GM12878 (cell line): ENCODE data around the gene FOSB. TPM values are rescaled to one million over a fixed set of nuclear protein-coding genes. Genes with fewer than 3 reads are reported as not detected.

Experiments used
- ATAC-seq: fragments of 200-7000 bp; cut with Tn5 transposase; 3 replicates; pipeline ENCODE4 v1.9.1; 2020; ENCODE audit warnings: mild to moderate bottlenecking, moderate library complexity
- BruUV-seq: library from RNA; stranded (reverse); fragments of 400-500 nt; replicated peaks from 2 replicates; lab custom pipeline; 2021; lab: Mats Ljungman, UMichigan
- CTCF ChIA-PET: fragments of 300-600 bp; sonication (Branson Sonifier 250); formaldehyde crosslinking; extraction: SDS; loops from one replicate; lab custom pipeline; 2021; ENCODE audit warnings: inconsistent platforms; lab: Yijun Ruan, JAX
- POLR2A ChIA-PET: fragments of 350-600 bp; formaldehyde crosslinking; extraction: SDS; loops from one replicate; lab custom pipeline; 2021; ENCODE audit warnings: inconsistent platforms; lab: Charles Lee
- RAD21 ChIA-PET: fragments of 300-600 bp; sonication (Branson Sonifier 250); formaldehyde crosslinking; loops from one replicate; lab custom pipeline; 2023; ENCODE audit warnings: antibody characterized with exemption; ENCODE audit not compliant: unreplicated experiment; lab: Charles Lee
- SMC1A ChIA-PET: fragments of 300-600 bp; sonication (Branson Sonifier 250); formaldehyde crosslinking; loops from one replicate; lab custom pipeline; 2023; ENCODE audit not compliant: unreplicated experiment, uncharacterized antibody; lab: Charles Lee
- DNase-seq: peaks from one replicate; pipeline ENCODE4 v3.0.0-alpha.2; 2011; ENCODE audit warnings: low read depth, low spot score
- FAIRE-seq: peaks from 3 replicates; lab custom pipeline; 2011; peaks lifted over from hg19 to GRCh38; lab: Jason Lieb, UNC
- H2AFZ ChIP-seq: 2 replicates; pipeline ENCODE4 v1.6.0; 2011; ENCODE audit warnings: low read depth, low read length, control low read depth; ENCODE audit not compliant: control insufficient read depth
- H3K27ac ChIP-seq: 2 replicates; pipeline ENCODE4 v1.5.1; 2011; ENCODE audit warnings: control low read depth; ENCODE audit not compliant: control insufficient read depth, insufficient read depth
- H3K27me3 ChIP-seq, 2 experiments: replicated peaks in 1 of 2; 2 replicates each; pipeline versions ENCODE4 v1.6.0 to v1.6.1; 2011; ENCODE audit warnings: low read length in 1 of 2; ENCODE audit not compliant: control insufficient read depth in 2 of 2, insufficient read depth in 2 of 2
- H3K36me3 ChIP-seq, 2 experiments: 2 replicates each; pipeline ENCODE4 v1.5.1; 2011; ENCODE audit warnings: low read length in 1 of 2; ENCODE audit not compliant: control insufficient read depth in 2 of 2, insufficient read depth in 2 of 2
- H3K4me1 ChIP-seq: 2 replicates; pipeline ENCODE4 v1.6.1; 2011; ENCODE audit warnings: mild to moderate bottlenecking, low read length, moderate library complexity, mixed read lengths; ENCODE audit not compliant: control insufficient read depth, insufficient read depth
- H3K4me2 ChIP-seq: 2 replicates; pipeline ENCODE4 v1.6.0; 2011; ENCODE audit warnings: control low read depth; ENCODE audit not compliant: control insufficient read depth, insufficient read depth
- H3K4me3 ChIP-seq: fragments of 200-600 bp; sonication (generic); 2 replicates; pipeline ENCODE4 v1.5.1; 2016
- H3K79me2 ChIP-seq: 2 replicates; pipeline ENCODE4 v1.6.0; 2011; ENCODE audit warnings: low read length; ENCODE audit not compliant: control insufficient read depth, insufficient read depth
- H3K9ac ChIP-seq: 2 replicates; pipeline ENCODE4 v1.8.0; 2011; ENCODE audit warnings: low read length, control low read depth, mixed read lengths; ENCODE audit not compliant: control insufficient read depth, insufficient read depth
- H3K9me3 ChIP-seq: replicated peaks from 3 replicates; pipeline ENCODE4 v1.5.1; 2011; ENCODE audit warnings: mild to moderate bottlenecking, low read length; ENCODE audit not compliant: control insufficient read depth, insufficient read depth
- H4K20me1 ChIP-seq: 2 replicates; pipeline ENCODE4 v1.6.0; 2011; ENCODE audit not compliant: control insufficient read depth, insufficient read depth
- BMI1 ChIP-seq: fragments of 450-650 bp; IDR thresholded peaks from 2 replicates; pipeline ENCODE4 v1.6.1; 2016; ENCODE audit warnings: mild to moderate bottlenecking, moderate library complexity, borderline replicate concordance
- ESRRA ChIP-seq: IDR thresholded peaks from 2 replicates; pipeline ENCODE4 v1.6.1; 2012; ENCODE audit warnings: mild to moderate bottlenecking, low read length, improper control_type of control experiment
- GABPA ChIP-seq: IDR thresholded peaks from 2 replicates; pipeline ENCODE4 v1.6.1; 2014; ENCODE audit warnings: antibody characterized with exemption, low read depth, mild to moderate bottlenecking, inconsistent platforms
- LARP7 ChIP-seq: fragments of 450-650 bp; IDR thresholded peaks from 2 replicates; pipeline ENCODE4 v1.6.1; 2017; ENCODE audit warnings: mild to moderate bottlenecking
- MEF2A ChIP-seq: IDR thresholded peaks from 2 replicates; pipeline ENCODE4 v1.6.1; 2011; ENCODE audit warnings: low read depth, mild to moderate bottlenecking, low read length, moderate library complexity; ENCODE audit not compliant: insufficient read depth
- MLLT1 ChIP-seq: fragments of 450-650 bp; IDR thresholded peaks from 2 replicates; pipeline ENCODE4 v1.6.1; 2016; ENCODE audit warnings: mild to moderate bottlenecking
- MTA2 ChIP-seq: fragments of 450-650 bp; IDR thresholded peaks from 2 replicates; pipeline ENCODE4 v1.6.1; 2016; ENCODE audit warnings: low read depth, mild to moderate bottlenecking, moderate library complexity
- REST ChIP-seq: IDR thresholded peaks from 2 replicates; pipeline ENCODE4 v1.6.1; 2012; ENCODE audit warnings: mild to moderate bottlenecking, low read depth, low read length
- SMARCA5 ChIP-seq: fragments of 450-650 bp; IDR thresholded peaks from 2 replicates; pipeline ENCODE4 v1.6.1; 2017; ENCODE audit warnings: mild to moderate bottlenecking
- SRF ChIP-seq, 2 experiments: IDR thresholded peaks; 2 replicates each; pipeline ENCODE4 v1.6.1; 2011; ENCODE audit warnings: low read depth in 2 of 2, low read length in 2 of 2, mild to moderate bottlenecking in 1 of 2, moderate library complexity in 1 of 2
- WGBS: methylation state at CpG from one replicate; pipeline ENCODE4 v1.1.6; 2016; ENCODE audit warnings: low lambda C conversion rate; ENCODE audit not compliant: insufficient replicate concordance, insufficient coverage; ENCODE audit errors: missing lambda C conversion rate; 5-methylcytosine and 5-hydroxymethylcytosine counted together
- in situ Hi-C: fragments of 300-500 bp; cut with MboI; formaldehyde crosslinking; loops from 9 replicates; pipeline ENCODE4 v1.14.3; 2018; ENCODE audit warnings: mixed read lengths
- intact Hi-C: fragments of 100-400 bp; cut with micrococcal nuclease; formaldehyde crosslinking; loops from one replicate; pipeline ENCODE4 v1.14.2; 2022; ENCODE audit not compliant: unreplicated experiment
- polyA plus RNA-seq, 11 experiments: library from polyadenylated mRNA; depleted of rRNA in 4 of 11; unstranded in 6 of 11; stranded (reverse) in 5 of 11; fragments of >200 nt; fragmentation: Nextera tagmentation in 4 of 11; fragmentation: Illumina TruSeq in 1 of 11; extraction: Ambion mirVana in 4 of 11; extraction: Trizol in 1 of 11; gene quantifications; 1 replicate in 1 of 11; 2 replicates in 10 of 11; pipeline versions ENCODE4 v1.2.1 to v1.2.3, GENCODE V29; 2011 to 2016; ENCODE audit warnings: inconsistent platforms in 2 of 11, missing spikeins in 2 of 11, low read depth in 1 of 11
- total RNA-seq, 4 experiments: library from RNA; depleted of rRNA in 3 of 4; stranded (reverse); fragments of >200 nt in 3 of 4; fragmentation: Illumina TruSeq in 1 of 4; extraction: Trizol in 1 of 4; gene quantifications; 2 replicates each; pipeline versions ENCODE4 v1.2.1 to v1.2.3, GENCODE V29; 2013 to 2021
- TF ChIP-seq, protein P1 (sequence below): IDR thresholded peaks from 2 replicates; pipeline ENCODE4 v1.6.1; 2012; ENCODE audit warnings: low read depth, low read length, improper control_type of control experiment

The FOSB gene
- total and polyA plus RNA-seq, 10 of the 15 experiments (the other 5 are each of a cell fraction or from before 2014, with no cell fraction given) = 0.06 to 0.56 (median 0.26) TPM

- Histone ChIP-seq H3K27me3 (no peaks in the 10 kb centered on the region), H3K9me3 (no peaks in the 10 kb centered on the region; the same call in 2 of the 3 replicates), H3K4me2 (peak overlapping the region; percentile 90; the same call in 1 of the 2 replicates), H3K36me3 (no peaks in the 10 kb centered on the region), H4K20me1 (no peaks in the 10 kb centered on the region), H3K4me1 (peaks cover 21% of the 10 kb centered on the region), H3K27ac (no peak overlapping the region), H3K79me2 (peaks cover 39% of the 10 kb centered on the region), H3K9ac (peak overlapping the region; percentile 98), H3K4me3 (peak overlapping the region; percentile 99; the same call in 1 of the 2 replicates), H2AFZ (no peak overlapping the region)
- FAIRE-seq = peak; percentile 13
- WGBS = 90% methylated on average over 8 of the region's 8 CpGs
- CTCF ChIA-PET = interaction anchor here (1.0 to 3.9 kb wide), 10 partner anchors 10 to 187 kb away, joined by 3 to 28 read pairs (median 6); partner anchors contain the start of genes EML2, FOSB, QPCTL and SNRPD2
- in situ Hi-C loops = no loop called here
- BruUV-seq = no TSS peak
- intact Hi-C loops = loop anchor here (5.0 kb wide), 1 partner anchor 137 kb away; no protein-coding TSS in a partner anchor
- RAD21 ChIA-PET = interaction anchor here (0.5 to 2.1 kb wide), 6 partner anchors 10 to 1156 kb away, joined by 3 to 8 read pairs (median 3); partner anchors contain the start of gene DACT3
- POLR2A ChIA-PET = interaction anchor here (0.6 to 1.5 kb wide), 10 partner anchors 8 to 264 kb away, joined by 3 to 7 read pairs (median 4); partner anchors contain the start of genes OPA3 and RTN2
- no peak for DNase-seq
- no peak for ATAC-seq
- SMC1A ChIA-PET = interaction anchor here (1.0 to 1.5 kb wide), 4 partner anchors 15 to 27 kb away, joined by 3 to 4 read pairs (median 4); no protein-coding TSS in a partner anchor
- TF ChIP-seq MLLT1 (no peak), MTA2 (no peak), REST (no peak), LARP7 (no peak), MEF2A (no peak), ESRRA (no peak), BMI1 (no peak), SMARCA5 (no peak), SRF (IDR thresholded peaks at IDR 0.05; ENCODE audit: low read depth in 2 of 2, low read length in 2 of 2) (no peak), GABPA (no peak)
- TF ChIP-seq, protein P1, sequence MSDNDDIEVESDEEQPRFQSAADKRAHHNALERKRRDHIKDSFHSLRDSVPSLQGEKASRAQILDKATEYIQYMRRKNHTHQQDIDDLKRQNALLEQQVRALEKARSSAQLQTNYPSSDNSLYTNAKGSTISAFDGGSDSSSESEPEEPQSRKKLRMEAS = no peak
Observed at GRCh38 chr19:45505151-45505995, 37.6 kb downstream of the FOSB start.
